22Rv1 (cell line): ENCODE measurements around the gene PACC1.

ENCODE experiments used
- CTCF ChIP-seq: fragments of 450-650 bp; IDR thresholded peaks from 2 replicates; pipeline ENCODE4 v1.5.1; 2017; ENCODE audit warnings: mild to moderate bottlenecking
- ZFX ChIP-seq: fragments of 450-650 bp; IDR thresholded peaks from 2 replicates; pipeline ENCODE4 v1.6.1; 2017; ENCODE audit warnings: antibody characterized with exemption, borderline replicate concordance

DNA sequence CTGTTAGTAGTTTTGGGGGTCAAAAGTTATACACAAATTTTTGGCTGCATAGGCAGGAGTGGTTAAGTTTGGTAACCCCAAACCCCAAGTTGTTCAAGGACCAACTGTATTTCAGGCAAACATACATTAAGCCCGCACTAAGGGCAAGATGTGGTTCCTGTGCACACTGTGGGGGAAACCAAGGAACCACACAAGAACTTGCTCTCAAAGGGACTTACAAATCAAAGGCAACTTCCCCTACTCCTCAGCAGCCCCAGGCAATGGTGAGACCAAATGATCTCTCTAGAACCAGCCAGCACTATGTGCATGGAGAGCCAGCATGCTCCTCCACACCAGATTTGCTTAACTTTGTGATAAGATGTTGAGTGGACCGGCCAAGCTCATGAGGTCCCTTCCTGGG lies 35.3 kb downstream of the PACC1 start:
- no peak for TF ChIP-seq CTCF
- TF ChIP-seq ZFX = no peak
